CD4-positive, alpha-beta T cell treated with Interferon alpha-2 for 1 hour (primary cell): ENCODE data around the gene SAMD1.
"Not testable (repeated sequence)": the region's sequence is repeated elsewhere in the genome, so short reads cannot be mapped to it uniquely, and the experiment has no call there.

Source experiments
- DNase-seq, 2 donors: peaks; one replicate each; pipeline ENCODE4 v3.0.0-alpha.2; 2020 to 2022

SAMD1 gene

DNA sequence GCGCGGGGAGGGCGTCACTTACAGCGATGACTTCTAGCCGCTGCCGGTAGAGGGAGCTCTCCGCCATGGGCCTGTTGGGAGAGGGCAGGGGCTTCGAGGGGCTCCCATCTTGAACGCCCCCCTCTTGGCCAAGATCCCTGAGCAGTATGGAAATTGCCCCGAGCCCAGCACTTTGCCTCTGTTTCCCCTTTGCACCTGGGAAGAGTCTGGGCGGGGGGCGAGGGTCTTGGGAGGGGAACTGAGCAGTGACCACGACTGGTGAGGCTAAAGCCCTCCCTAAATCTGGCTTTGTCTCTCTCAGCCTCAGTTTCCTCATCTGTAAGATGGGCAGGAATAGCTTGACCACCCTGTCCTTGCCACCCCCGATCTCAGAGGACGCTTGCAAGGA lies 31.5 kb downstream of the SAMD1 start:
- peak; percentile 35 to 58 for DNase-seq

DNA sequence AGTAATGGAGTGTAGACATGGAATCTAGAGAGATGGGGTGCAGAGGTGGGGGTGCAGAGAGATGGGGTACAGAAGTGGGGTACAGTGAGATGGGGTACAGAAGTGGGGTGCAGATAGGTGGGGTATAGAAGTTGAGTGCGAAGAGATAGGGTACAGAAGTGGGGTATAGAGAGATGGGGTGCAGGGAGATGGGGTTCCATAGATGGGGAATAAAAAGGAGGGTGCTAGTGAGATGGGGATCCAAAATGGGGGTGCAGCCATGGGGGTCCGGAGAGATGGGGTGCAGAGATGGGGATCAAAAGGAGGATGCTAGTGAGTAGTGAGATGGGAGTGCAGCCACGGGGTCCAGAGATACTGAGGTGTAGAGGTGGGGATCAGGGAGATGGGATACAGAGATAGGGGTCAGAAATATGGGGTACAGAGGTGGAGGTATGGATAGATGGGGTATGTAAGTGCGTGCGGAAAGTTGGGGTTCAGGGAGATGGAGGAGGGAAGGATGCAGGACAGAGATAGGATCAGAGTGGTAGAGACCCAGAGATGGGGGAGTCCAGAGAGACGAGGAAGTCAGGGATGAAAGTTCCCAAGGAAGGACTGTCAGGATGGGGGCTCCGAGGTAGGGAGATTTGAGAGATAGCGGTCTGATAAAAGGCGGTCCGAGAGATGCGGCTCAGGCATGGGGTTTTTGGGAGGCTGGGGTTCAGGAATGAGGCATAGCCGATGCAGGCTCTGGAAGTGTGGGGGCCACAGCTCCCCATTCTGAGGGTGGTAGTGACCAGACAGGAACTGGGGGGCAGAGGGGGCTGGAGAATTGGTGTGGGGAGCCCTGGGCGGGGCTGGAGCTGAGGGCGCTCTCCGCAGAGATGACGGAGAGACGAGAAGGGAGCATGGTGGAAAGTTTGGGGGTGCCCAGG lies 32.1 kb downstream of the SAMD1 start:
- DNase-seq: no peak

DNA sequence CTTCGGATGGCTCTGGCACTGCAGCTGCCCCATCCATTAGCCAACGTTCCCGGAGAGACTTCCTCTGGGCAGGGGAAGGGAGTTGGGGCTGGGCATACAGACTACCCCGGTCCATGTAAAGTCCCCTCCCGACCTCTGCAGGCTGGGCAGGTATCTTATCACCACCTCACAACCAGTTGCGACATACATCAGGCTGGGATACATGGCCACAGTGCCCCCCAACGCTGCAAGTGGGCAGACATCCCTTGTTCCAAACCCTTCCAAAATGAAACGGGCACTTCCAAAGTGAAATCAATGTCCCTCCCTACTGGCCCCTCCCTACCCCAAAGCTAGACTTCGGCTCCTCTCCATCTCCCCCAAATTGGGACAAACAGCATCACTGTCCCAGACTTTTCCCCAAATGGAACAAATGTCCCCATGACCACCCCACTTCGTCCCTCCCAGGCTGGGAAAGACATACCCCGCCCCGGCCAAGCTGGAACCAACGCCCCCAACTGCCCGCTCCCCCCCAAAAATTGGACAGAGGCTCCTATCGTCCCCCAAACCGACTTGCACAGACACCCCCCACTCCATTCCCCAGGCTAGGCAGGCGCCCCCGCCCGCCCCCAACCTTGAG lies 33.7 kb downstream of the SAMD1 start:
- DNase-seq: no peak

- DNase-seq: no peak
These were observed 34.4 kb downstream of the SAMD1 start for GRCh38 chr19:14056069-14056666.

DNA sequence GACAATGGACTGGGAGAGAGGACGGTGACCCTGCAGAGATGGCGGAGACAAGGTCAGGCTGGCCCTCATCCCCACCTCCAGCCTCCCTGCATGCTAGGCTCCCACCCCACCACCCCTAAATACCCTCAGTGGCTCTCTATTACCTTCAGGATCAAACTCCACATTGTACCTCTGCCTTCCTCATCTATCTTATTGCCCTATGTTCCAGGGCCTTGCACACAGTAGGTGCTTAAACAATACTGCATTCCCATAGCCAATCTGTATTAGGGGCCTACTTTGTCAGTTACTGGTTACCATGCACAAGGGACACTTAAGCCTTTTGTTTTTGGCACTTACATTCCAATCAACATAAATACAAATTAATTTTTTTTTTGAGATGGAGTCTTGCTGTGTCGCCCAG lies 35.2 kb downstream of the SAMD1 start:
- DNase-seq: no peak

DNA sequence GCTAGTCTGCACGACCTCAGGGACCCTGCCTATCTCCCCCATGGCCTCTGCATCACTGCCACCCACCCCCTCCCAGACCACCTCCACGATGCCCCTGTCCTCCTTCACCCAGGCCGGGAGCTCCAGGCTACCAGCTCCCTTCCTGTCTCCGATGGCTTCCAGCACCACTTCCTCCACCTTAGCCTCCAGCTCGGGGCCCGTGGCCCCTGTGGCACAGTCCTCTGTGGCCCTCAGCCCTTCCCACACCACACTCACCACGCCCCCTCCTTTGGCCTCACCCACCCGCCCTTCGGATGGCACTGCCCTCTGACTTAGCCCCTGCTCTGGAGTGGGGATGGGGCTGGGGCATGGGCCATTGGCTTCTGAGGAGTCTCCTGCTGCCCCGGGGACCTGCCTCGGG lies 35.8 kb downstream of the SAMD1 start:
- no peak for DNase-seq

DNA sequence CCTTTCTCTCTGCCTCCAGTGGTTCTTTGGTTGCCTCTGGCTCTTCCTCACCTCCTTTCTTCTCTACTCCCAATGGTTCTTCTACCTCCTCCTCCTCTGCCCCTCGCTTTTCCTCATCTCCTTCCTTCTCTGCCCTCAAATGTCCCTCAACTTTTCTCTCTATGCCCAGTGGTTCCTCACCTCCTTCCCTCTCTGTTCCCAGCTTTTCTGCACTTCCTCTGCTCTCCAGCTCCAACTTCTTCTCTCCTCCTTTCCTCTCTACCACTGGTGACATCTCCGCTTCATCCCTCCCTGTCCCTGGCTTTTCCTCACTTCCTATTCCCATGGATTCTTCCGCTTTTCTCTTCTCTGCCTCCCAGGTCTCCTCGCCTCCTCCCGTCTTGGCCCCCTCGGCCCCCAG lies 36.5 kb downstream of the SAMD1 start:
- no peak for DNase-seq

DNA sequence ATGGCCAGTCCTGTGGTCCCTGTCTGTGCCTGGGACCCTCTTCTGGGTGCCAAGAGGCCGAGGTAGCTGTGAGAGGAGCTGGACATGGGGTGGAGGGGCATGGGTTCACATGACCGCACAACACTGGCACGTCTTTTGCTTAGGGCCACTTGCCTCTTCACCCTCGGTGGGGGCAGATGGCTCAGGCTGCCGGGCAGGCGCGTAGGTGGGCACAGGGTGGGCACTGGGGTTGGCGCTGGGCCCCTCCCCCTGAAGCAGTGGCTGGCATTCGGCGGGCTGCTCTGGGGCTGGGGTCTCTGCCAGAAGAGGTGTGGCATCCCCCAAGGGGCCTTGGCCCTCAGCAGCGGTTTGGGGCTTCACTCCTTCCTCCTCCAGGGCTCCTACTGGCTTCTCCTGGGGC lies 37.1 kb downstream of the SAMD1 start:
- DNase-seq: no peak

GRCh38 chr19:14053032-14053431 lies 37.5 kb downstream of the SAMD1 start:
- no peak for DNase-seq

- DNase-seq: no peak
These were observed 38.1 kb downstream of the SAMD1 start for GRCh38 chr19:14052470-14052869.

DNA sequence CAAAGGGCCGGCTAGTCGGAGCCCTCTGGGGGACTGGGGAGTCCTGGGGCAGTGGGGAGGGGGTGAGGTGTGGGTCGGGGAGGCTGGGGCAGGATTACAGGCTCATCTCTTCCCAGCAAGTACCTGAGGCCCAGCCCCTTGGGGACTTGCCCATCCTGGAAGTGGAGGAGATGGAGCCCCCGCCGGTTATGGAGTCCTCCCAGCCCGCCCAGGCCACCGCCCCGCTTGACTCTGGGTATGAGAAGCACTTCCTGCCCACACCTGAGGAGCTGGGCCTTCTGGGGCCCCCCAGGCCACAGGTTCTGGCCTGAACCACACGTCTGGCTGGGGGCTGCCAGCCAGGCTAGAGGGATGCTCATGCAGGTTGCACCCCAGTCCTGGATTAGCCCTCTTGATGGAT lies 38.6 kb downstream of the SAMD1 start:
- DNase-seq: no peak

GRCh38 chr19:14050961-14051360 lies 39.6 kb downstream of the SAMD1 start:
- DNase-seq: not testable (repeated sequence)

- no peak for DNase-seq
These were observed 40.0 kb downstream of the SAMD1 start for GRCh38 chr19:14050512-14050911.

DNA sequence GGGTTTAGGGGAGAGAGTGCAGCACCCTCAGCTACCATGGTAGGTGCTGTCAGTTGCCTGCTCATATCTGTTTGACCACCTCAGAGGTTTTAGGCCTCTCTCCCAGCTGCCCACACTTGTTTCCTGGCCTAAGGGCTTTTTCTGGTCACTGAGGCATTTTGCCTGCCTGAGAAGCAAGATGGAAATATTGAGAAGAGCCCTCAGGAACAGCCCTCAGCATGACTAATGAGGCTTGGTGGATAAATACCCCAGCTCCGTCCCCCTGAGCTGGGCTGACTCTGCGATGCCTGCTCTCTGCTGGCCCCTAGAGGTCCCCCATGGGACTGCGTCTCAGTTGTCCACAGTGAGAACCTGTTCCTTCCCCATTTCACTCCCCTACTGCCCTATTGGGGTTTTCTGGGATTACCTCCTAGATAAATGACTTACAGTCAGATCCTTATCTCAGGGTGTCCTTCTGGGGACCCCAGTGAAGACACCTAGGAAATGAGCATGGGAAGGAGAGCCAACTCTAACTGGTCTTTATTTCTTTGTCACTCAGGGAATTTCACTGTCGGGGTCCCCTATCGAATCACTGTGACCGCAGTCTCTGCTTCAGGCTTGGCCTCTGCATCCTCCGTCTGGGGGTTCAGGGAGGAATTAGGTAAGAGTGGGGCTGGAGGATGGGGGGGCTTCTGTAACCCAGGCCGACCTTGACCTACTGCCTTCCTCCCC lies 42.0 kb downstream of the SAMD1 start:
- DNase-seq: peak; percentile 75 to 81

GRCh38 chr19:14047866-14048265 lies 42.7 kb downstream of the SAMD1 start:
- not testable (repeated sequence) for DNase-seq

DNA sequence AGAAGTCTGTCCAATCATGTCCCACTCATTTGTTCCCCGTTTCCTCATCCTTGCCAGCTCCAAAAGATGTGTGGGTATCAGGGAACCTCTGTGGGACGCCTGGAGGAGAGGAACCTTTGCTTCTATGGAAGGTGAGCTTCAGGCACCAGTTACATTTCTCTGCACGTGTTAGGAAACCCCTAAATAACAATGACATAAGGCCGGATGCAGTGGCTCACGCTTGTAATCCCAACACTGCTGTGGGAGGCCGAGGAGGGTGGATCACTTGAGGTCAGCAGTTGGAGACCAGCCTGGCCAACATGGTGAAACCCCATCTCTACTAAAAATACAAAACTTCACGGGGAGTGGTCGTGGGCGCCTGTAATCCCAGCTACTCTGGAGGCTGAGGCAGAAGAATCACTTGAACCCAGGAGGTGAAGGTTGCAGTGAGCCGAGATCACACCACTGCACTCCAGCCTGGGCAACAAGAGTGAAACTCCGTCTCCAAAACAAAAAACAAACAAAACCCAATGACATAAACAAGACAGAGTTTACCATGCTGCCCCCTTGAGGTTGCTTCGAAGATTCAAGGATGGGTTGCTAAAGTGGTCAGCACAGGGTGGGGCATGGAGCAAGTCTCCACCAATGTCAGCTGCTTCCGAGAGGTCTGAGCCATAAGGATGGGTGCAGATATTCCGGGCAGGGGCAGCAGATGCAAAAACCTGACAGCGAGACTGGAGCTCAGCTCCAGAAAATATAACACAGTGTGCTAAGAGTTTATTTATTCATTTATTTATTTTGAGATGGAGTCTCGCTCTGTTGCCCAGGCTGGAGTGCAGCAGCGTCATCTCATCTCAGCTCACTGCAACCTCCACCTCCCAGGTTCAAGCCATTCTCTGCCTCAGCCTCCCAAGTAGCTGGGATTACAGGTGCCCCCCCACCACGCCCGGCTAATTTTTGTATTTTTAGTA lies 47.6 kb downstream of the SAMD1 start:
- DNase-seq: peak; percentile 56 to 75

DNA sequence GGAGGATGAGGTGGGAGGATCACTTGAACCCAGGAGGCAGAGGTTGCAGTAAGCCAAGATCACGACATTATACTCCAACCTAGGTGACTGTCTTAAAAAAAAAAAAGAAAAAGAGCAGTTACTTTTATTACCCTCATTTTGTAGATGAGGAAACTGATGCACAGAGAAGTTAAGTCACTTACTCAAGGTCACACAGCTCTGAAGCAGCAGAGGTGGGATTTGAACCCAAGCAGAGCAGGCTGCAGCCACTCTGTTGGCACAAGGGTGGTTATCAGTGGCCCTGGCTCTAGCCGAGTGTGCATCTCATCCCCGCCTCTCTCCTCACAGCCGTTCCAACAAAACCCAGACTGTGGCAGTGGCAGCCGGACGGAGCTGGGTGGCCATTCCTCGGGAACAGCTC lies 51.4 kb downstream of the SAMD1 start:
- no peak for DNase-seq
